ENCODE results near the gene DCLK1. TPM values are rescaled to one million over a fixed set of nuclear protein-coding genes. Genes with fewer than 3 reads are reported as not detected.

Gene DCLK1
- total RNA-seq, 3 donors from 2014 or later (not counting 1 experiment from before 2014, with no cell fraction given), result not detected

DNA sequence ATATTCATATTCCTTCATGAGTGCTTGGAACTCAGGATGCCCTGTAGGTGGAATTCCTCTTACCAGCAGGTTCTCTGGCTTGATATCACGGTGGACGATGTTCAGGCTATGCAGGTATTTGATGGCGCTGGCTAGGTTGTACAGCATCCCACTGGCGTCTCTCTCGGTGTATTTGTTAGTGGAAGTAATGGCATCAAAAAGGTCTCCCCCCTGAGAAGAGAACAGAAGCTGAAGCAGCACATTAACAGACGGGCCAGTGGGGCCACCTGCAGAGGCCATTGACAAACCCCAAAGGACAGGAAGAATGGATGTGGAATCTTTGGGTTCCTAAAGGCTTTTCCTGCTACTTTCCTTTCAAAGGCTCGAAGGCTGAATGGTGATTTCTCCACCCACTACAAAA is 308.5 kb downstream of the DCLK1 start:
- H3K27ac Mint-ChIP-seq, result no peak overlapping the region
- no peak for TF ChIP-seq CTCF (IDR thresholded peaks at IDR 0.05)
- H3K4me3 Mint-ChIP-seq, result no peak overlapping the region

DNA sequence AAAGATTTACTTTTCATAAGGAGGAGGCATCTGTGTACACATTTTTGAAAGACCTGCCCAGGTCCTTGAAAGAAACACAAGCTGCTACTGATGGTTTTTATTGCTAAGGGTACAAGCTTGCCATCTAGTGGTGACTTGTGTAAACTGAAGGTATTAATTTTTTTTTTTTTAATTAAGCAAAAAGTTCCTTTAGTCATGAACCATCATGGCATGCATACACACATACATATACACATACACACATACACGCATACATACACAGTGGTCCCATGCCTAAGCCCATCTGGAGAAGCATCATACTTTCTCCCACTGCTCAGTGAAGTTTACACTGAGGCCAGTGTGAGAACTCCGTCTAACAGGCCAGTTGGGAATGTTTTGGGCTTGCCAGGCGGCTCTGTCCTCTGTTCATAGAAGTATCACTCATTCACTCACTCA is 312.5 kb downstream of the DCLK1 start:
- H3K36me3 ChIP-seq (ENCODE audit: control insufficient read depth, insufficient read depth, low read length), result no peaks in the 10 kb centered on the region
- peak; percentile 41 for TF ChIP-seq CTCF (IDR thresholded peaks at IDR 0.05)
- H3K4me3 Mint-ChIP-seq, result no peak overlapping the region
- no peak for DNase-seq
- H3K27me3 ChIP-seq (ENCODE audit: control insufficient read depth, insufficient read depth, low read length), result no peaks in the 10 kb centered on the region
- H3K9me3 Mint-ChIP-seq, result no peaks in the 10 kb centered on the region
- no peak overlapping the region for H3K4me3 ChIP-seq (ENCODE audit: low read length)
- no peaks in the 10 kb centered on the region for H3K4me1 Mint-ChIP-seq
- no peaks in the 10 kb centered on the region for H3K4me1 ChIP-seq (ENCODE audit: control insufficient read depth, insufficient read depth, low read length)
- H3K27ac ChIP-seq (ENCODE audit: low read length), result no peak overlapping the region
- ATAC-seq, result no peak
- no peak overlapping the region for H3K27ac Mint-ChIP-seq
- H3K9me3 ChIP-seq (ENCODE audit: control insufficient read depth, insufficient read depth, low read length), result no peaks in the 10 kb centered on the region
- H3K27me3 Mint-ChIP-seq (ENCODE audit: low read depth in 2 of 2), result no peaks in the 10 kb centered on the region
- 70% methylated on average over 3 of the region's 3 CpGs for WGBS (ENCODE audit: insufficient coverage)
- intact Hi-C loops (cut with micrococcal nuclease), result loop anchor here (5.0 kb wide), 1 partner anchor 606 kb away; no protein-coding TSS in a partner anchor
- H3K36me3 Mint-ChIP-seq, result no peaks in the 10 kb centered on the region

More for the DNA sequence above, 308.5 kb downstream of the DCLK1 start:
- ATAC-seq (no peak), DNase-seq (no peak)
- Histone ChIP-seq H3K4me3 (ENCODE audit: low read length) (no peak overlapping the region), H3K36me3 (ENCODE audit: control insufficient read depth, insufficient read depth, low read length) (no peaks in the 10 kb centered on the region), H3K9me3 (ENCODE audit: control insufficient read depth, insufficient read depth, low read length) (no peaks in the 10 kb centered on the region), H3K27ac (ENCODE audit: low read length) (no peak overlapping the region), H3K4me1 (ENCODE audit: control insufficient read depth, insufficient read depth, low read length) (no peaks in the 10 kb centered on the region), H3K27me3 (ENCODE audit: control insufficient read depth, insufficient read depth, low read length) (no peaks in the 10 kb centered on the region)
- H3K9me3 Mint-ChIP-seq, result peaks cover 0 to 3% of the 10 kb centered on the region in 2 donors
- intact Hi-C loops (cut with micrococcal nuclease), result no loop called here
- H3K36me3 Mint-ChIP-seq, result no peaks in the 10 kb centered on the region
- H3K4me1 Mint-ChIP-seq, result no peaks in the 10 kb centered on the region
- WGBS (ENCODE audit: insufficient coverage), result 89% methylated on average over 7 of the region's 7 CpGs
- H3K27me3 Mint-ChIP-seq (ENCODE audit: low read depth in 2 of 2), result no peaks in the 10 kb centered on the region

- intact Hi-C loops (cut with micrococcal nuclease), result loop anchor here (5.0 kb wide), 1 partner anchor 606 kb away; no protein-coding TSS in a partner anchor
- DNase-seq (no peak), ATAC-seq (no peak)
- Histone ChIP-seq H3K36me3 (ENCODE audit: control insufficient read depth, insufficient read depth, low read length) (no peaks in the 10 kb centered on the region), H3K4me3 (ENCODE audit: low read length) (no peak overlapping the region), H3K4me1 (ENCODE audit: control insufficient read depth, insufficient read depth, low read length) (no peaks in the 10 kb centered on the region), H3K27ac (ENCODE audit: low read length) (no peak overlapping the region), H3K27me3 (ENCODE audit: control insufficient read depth, insufficient read depth, low read length) (no peaks in the 10 kb centered on the region), H3K9me3 (ENCODE audit: control insufficient read depth, insufficient read depth, low read length) (no peaks in the 10 kb centered on the region)
- H3K4me1 Mint-ChIP-seq, result no peaks in the 10 kb centered on the region
- no peak for TF ChIP-seq CTCF (IDR thresholded peaks at IDR 0.05)
- H3K36me3 Mint-ChIP-seq, result no peaks in the 10 kb centered on the region
- H3K27me3 Mint-ChIP-seq (ENCODE audit: low read depth in 2 of 2), result no peaks in the 10 kb centered on the region
- no peaks in the 10 kb centered on the region for H3K9me3 Mint-ChIP-seq
- H3K4me3 Mint-ChIP-seq, result no peak overlapping the region
- WGBS (ENCODE audit: insufficient coverage), result 82% methylated on average over 5 of the region's 5 CpGs
- H3K27ac Mint-ChIP-seq, result no peak overlapping the region
These were observed 313.3 kb downstream of the DCLK1 start for GRCh38 chr13:35817642-35818607.

Data from natural killer cell (primary cell).